Lung (tissue), 12 donors: ENCODE data around the gene ENTPD6. TPM values are rescaled to one million over a fixed set of nuclear protein-coding genes. Genes with fewer than 3 reads are reported as not detected.
A peak's percentile ranks its signal among the peaks of the same experiment; 100 is the strongest.

ENCODE experiments used
- ATAC-seq: fragments of 200-7000 bp; cut with Tn5 transposase; one replicate; pipeline ENCODE4 v1.9.1; 2020; ENCODE audit warnings: moderate number of reproducible peaks; ENCODE audit not compliant: insufficient read depth, low FRiP score
- DNase-seq, 3 donors: peaks; one replicate each; pipeline ENCODE4 v3.0.0-alpha.2; 2013 to 2017
- H3K27ac ChIP-seq, 2 donors: one replicate each; pipeline ENCODE4 v1.5.1; 2013; ENCODE audit warnings: mild to moderate bottlenecking in 2 of 2, moderate library complexity in 2 of 2, control low read depth in 1 of 2, inconsistent platforms in 1 of 2, low read depth in 1 of 2, low read length in 1 of 2
- H3K27me3 ChIP-seq, 3 donors: one replicate each; pipeline ENCODE4 v1.5.1; 2013; ENCODE audit warnings: low read length in 2 of 3; ENCODE audit not compliant: control insufficient read depth in 3 of 3, insufficient read depth in 3 of 3
- H3K36me3 ChIP-seq, 4 donors: one replicate each; pipeline ENCODE4 v1.5.1; 2013; ENCODE audit warnings: low read length in 4 of 4, mild to moderate bottlenecking in 1 of 4, moderate library complexity in 1 of 4; ENCODE audit not compliant: control insufficient read depth in 4 of 4, insufficient read depth in 4 of 4
- H3K4me1 ChIP-seq, 5 donors: one replicate each; pipeline ENCODE4 v1.5.1; 2013; ENCODE audit warnings: low read length in 5 of 5, mild to moderate bottlenecking in 2 of 5, moderate library complexity in 1 of 5; ENCODE audit not compliant: control insufficient read depth in 5 of 5, insufficient read depth in 5 of 5
- H3K4me3 ChIP-seq: one replicate; pipeline ENCODE4 v1.5.1; 2013; ENCODE audit warnings: mild to moderate bottlenecking, control low read depth, moderate library complexity
- H3K9ac ChIP-seq, 2 donors: one replicate each; pipeline ENCODE4 v1.5.1; 2013; ENCODE audit warnings: low read length in 2 of 2, control low read depth in 1 of 2; ENCODE audit not compliant: insufficient read depth in 1 of 2
- H3K9me3 ChIP-seq, 4 donors: one replicate each; pipeline ENCODE4 v1.5.1; 2013; ENCODE audit warnings: low read length in 3 of 4, mild to moderate bottlenecking in 1 of 4, moderate library complexity in 1 of 4; ENCODE audit not compliant: control insufficient read depth in 4 of 4, insufficient read depth in 3 of 4
- CTCF ChIP-seq: IDR thresholded peaks from 2 replicates; pipeline ENCODE4 v1.5.1; 2012; ENCODE audit warnings: mild to moderate bottlenecking; ENCODE audit errors: control extremely low read depth, extremely low read depth
- WGBS, 2 donors: extraction: QIAGEN DNeasy Blood & Tissue Kit; methylation state at CpG; one replicate each; pipeline ENCODE4 v1.1.7; 2013; 5-methylcytosine and 5-hydroxymethylcytosine counted together
- polyA plus RNA-seq, 2 donors: library from polyadenylated mRNA; stranded (reverse); fragments of 200-250 nt; gene quantifications; one replicate each; pipeline ENCODE4 v1.2.1, GENCODE V29; 2013
- total RNA-seq, 2 donors: library from RNA; depleted of rRNA in 1 of 2; stranded (reverse); fragments of >200 nt in 1 of 2; gene quantifications; one replicate each; pipeline ENCODE4 v1.2.1, GENCODE V29; 2014 to 2021
- donor health status: control.
- donor health status: control.
- donor health status: Bipolar disorder and iron deficiency.
- donor health status: healthy.
- donor health status: DM: yes; HTN: yes; CAD: no.

Gene ENTPD6
- total and polyA plus RNA-seq, 4 donors, result 33.8 to 78.8 (median 52.2) TPM

- ATAC-seq (peak; percentile 92), DNase-seq (peak; percentile 84 to 90 (median 87))
- H3K9ac ChIP-seq, result peak within 1 kb of the TSS in 1 of 2 donors; percentile 42
- H3K4me1 ChIP-seq, result peaks cover 0 to 19% (median 7%) of the 10 kb centered on the region in 5 donors
- H3K27ac ChIP-seq, result peak within 1 kb of the TSS; percentile 96 to 97
- peaks cover 0 to 5% (median 0%) of the 10 kb centered on the region in 4 donors for H3K36me3 ChIP-seq
- WGBS, 2 donors, result 0% methylated on average over 106 to 113 of the region's 113 CpGs
- no peak for TF ChIP-seq CTCF
- no peaks in the 10 kb centered on the region for H3K27me3 ChIP-seq
- no peaks in the 10 kb centered on the region for H3K9me3 ChIP-seq
- H3K4me3 ChIP-seq, result peak within 1 kb of the TSS; percentile 95
Measured at GRCh38 chr20:25247956-25248785, 52.7 kb downstream of the ENTPD6 start, which contains the start of gene PYGB. TSS of gene PYGB (plus strand) at chr20:25248085. CDS start at chr20:25248179, 94 bp downstream.

- H3K9ac ChIP-seq, result peak overlapping the region in 1 of 2 donors; percentile 42
- H3K4me1 ChIP-seq, result peaks cover 0 to 19% (median 7%) of the 10 kb centered on the region in 5 donors
- ATAC-seq (no peak), DNase-seq (no peak)
- H3K27ac ChIP-seq, result peak overlapping the region; percentile 96 to 97
- 9 to 20% methylated on average over 6 of the region's 6 CpGs for WGBS, 2 donors
- TF ChIP-seq CTCF, result no peak
- H3K9me3 ChIP-seq, result no peaks in the 10 kb centered on the region
- H3K27me3 ChIP-seq, result no peaks in the 10 kb centered on the region
- peaks cover 0 to 5% (median 0%) of the 10 kb centered on the region in 4 donors for H3K36me3 ChIP-seq
- H3K4me3 ChIP-seq, result peak overlapping the region; percentile 95
Measured at GRCh38 chr20:25248786-25249172, 53.3 kb downstream of the ENTPD6 start.

- peaks cover 0 to 19% (median 7%) of the 10 kb centered on the region in 5 donors for H3K4me1 ChIP-seq
- H3K27me3 ChIP-seq, result no peaks in the 10 kb centered on the region
- H3K4me3 ChIP-seq, result no peak overlapping the region
- peaks cover 0 to 5% (median 0%) of the 10 kb centered on the region in 4 donors for H3K36me3 ChIP-seq
- no peak for TF ChIP-seq CTCF
- H3K9ac ChIP-seq, result no peak overlapping the region
- H3K27ac ChIP-seq, result peak overlapping the region in 1 of 2 donors; percentile 96
- 68 to 70% methylated on average over 9 of the region's 9 CpGs for WGBS, 2 donors
- peak in 1 of 3 donors; percentile 33 for DNase-seq
- no peak for ATAC-seq
- no peaks in the 10 kb centered on the region for H3K9me3 ChIP-seq
Measured at GRCh38 chr20:25249198-25249931, 53.9 kb downstream of the ENTPD6 start.
